ENCODE data around the gene COBL.

COBL gene

DNA sequence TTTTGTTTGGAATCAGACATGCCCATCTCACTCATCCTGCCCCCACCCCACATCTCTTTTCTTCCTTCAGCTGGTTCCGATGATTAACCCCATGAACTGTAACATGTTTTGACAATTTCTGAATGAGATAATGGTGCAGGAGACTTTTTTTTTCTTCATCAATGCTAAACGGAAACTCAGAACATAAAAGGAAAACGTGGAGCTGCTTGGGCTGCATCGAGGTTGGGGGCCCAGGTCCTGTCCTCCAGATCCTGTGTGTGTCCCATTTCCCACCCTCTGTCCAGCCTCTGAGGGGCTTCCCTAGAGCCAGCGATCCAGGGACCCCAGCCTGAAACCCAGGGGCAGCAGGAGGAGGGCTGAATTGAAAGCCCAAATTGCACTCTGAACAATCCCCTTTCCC, 270.1 kb downstream of the COBL start:
- DNase-seq (ENCODE audit: low read depth in 2 of 2) = no peak

DNA sequence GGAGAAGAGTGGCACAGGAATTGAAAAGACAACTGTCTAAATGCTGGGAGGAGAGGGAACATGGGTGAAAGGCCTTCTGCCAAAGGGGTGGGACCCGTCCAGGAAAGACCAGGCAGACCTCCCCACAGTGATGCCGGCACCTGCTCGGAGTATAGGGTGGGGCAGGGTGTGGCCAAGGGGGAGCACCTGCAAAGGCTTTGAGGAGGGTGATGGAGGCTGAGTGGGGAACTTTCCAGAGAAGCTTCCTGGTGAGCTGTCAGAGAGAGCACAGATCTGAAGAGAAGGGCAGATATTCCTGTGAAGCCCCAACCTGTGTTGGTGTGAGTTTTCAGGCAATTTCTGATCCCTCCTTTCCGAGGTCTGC, 270.5 kb downstream of the COBL start:
- DNase-seq (ENCODE audit: low read depth in 2 of 2) = no peak

DNA sequence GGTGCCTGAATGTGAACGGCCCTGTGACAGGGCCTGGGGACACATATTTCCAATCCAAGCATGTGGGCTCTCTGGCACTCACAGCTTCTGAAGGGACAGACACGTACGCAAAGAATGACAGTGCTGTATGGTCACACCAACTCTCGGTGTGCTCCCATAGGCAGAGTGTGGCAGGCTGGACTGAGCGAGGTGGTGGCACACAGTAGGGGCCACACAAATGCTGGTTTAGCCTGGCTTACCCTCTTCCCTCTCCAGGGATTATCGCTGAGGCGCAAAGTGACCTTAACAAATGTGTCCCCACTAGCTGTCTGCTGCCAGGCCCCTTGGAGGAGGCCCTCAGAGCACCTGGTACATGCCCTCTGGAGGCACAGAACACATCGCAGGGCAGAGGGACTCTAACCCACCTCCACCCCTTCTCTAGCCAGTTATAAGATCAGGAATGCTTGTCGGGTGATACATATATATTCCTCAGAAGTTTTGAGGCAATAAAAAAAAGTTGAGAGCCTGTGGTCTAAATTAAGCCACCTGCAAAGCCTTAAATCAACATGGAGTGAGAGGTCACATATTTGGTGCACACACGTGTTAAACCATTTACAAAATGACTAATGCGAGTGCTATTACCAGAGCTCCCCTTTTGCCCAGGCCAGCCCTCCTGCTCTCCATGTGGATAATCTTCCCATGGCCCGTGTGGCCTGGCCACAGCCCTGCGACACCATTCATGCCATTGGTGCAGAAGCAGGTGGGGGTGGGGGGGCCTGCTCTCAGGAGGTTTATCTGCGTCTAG, 271.1 kb downstream of the COBL start:
- no peak for DNase-seq (ENCODE audit: low read depth in 2 of 2)

GRCh38 chr7:51043461-51043860, 273.1 kb downstream of the COBL start:
- no peak for DNase-seq (ENCODE audit: low read depth in 2 of 2)

DNA sequence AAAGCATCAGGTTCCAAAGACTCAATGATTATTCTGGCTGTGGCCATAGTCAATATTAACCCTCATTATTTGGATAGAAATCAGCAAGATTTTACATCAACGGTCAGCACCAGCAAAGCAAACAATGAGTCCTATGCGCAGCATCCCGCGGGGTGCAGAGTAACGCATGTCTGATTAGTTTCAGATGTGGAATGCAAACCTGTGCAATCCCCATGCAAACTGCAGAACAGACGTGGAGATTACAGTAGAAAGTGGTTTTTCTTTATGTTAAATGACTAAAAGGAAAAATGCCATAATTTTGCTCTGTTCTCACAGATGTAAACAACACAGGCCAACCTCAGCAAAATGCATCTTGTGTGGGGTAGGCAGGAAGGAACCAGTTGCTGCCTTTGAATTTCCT, 275.8 kb downstream of the COBL start:
- DNase-seq (ENCODE audit: low read depth in 2 of 2) = no peak

DNA sequence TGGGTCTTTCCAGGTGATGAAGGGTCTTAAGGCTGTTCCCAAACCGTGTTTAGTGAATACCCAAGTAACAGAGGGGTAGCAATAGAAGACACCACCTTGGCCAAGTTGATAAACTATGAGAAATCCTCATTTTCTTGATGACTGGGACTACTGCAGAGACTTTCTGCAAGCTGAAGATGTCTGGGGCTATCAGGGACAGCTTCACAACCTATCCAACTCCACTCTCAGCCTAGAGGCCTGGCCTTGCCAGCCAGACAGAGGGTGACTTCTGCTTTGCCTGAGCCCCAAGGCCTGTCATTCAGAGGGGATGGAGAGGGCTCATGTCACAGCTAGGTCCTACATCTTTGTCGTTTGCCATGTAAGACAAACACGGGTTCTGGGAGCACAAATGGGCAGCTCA, 278.0 kb downstream of the COBL start:
- DNase-seq (ENCODE audit: low read depth in 2 of 2) = no peak

GRCh38 chr7:51035716-51036115, 280.9 kb downstream of the COBL start:
- no peak for DNase-seq (ENCODE audit: low read depth in 2 of 2)

DNA sequence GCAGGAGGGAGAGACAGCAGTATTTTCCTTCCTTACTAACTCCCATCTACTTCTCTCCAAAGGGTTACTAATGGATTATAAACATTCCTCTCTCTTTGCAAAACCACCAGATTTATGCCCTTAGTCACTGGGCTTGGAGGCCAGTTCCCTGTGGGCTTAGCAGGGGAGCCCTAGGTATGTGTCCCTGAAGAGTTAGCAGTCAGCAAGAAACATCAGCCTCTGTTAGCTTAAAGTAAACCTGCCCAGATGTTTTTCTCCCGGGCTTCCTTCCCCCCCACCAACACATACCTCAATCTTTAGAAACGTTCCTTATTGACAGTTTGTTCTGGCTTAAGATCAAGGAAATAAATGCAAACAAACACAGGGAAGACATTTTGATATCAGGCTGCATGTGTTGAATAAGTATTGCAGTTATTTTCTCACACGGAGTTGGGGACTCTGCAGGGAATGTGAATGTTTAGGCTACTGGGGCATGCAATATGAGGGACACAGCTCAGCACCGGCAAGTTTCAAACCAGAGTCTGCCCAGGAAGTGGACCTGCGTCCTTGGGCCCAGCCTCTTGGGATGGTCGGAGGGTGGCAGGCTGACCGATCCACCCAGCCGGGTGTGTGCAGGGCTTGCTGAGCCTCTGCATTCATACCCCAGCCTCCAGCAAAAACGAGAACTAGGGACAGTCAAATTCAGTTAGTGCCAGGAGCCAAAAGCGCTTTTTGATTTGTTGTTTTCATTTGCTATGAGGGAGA, 281.9 kb downstream of the COBL start:
- DNase-seq (ENCODE audit: low read depth in 2 of 2) = no peak

DNA sequence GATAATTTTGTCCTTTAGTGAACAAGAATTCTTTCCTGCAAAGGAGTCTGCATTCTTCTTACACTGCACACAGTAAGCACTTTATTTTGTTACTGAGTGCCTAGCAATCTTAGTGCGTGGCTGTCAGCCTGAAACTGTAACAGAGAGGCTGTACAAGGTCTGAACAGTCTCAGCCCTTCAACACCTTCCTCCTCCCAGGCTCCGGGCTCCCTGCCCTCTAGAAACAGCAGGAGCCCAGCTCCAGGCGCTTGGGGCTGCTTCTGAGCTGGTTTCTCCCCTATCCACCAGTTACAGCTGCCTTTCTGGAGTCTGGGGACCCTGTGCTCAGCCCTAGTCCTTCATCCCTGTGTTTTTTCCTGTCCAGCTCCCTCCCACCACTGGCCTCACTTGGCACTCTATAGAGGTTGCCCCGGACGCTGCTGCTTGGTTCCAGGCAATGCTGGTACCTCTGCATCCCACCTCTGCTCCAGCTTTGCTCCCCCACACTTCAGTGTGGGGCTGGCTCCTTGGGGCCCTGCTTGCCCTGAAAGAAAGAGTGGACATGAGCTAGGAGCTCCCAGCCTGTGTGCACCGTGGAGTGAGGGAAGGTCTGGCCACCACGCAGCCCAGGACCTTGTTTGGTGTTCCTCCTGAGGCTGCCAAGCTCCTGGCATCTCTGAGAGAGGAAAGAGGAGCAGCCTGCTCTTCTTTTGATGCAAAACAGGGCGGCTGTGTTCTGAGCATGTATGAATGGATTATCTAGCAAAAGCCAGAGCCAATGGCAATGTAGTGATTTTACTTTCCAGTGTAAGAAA, 282.7 kb downstream of the COBL start:
- DNase-seq (ENCODE audit: low read depth in 2 of 2) = no peak

DNA sequence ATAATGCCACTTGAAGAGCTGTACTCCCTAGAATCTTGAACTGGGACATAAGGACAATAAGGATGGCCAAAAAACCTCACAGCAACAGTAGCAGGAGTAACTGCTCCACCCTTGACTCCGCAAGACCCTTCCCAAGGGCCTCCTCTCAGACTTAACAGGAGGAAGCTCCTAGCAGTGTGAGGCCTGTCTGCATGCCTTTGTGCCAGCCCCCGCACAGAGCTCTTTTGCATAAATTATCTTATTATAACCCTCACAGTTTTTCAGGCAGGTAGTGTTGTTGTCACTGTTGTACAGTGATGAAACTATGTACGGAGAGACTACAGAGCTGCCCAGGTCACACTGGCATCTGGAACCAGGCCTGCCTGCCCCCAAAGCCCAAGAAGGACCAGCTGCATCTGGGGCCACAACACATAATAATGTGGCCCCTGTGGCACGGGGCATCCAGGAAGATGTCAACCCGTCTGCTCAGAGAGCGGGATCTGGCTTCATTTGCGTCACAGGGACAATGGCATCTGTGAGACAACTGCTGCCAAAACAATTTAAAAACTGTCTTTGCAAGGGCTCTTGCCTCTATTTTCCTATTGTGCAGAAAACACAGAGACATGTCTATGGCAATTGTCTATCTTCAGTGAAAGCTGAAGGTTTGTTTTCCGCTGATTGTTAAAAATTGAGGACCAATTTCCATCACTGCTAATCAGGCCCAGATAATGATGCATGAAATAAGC, 284.7 kb downstream of the COBL start:
- DNase-seq (ENCODE audit: low read depth in 2 of 2) = no peak

DNA sequence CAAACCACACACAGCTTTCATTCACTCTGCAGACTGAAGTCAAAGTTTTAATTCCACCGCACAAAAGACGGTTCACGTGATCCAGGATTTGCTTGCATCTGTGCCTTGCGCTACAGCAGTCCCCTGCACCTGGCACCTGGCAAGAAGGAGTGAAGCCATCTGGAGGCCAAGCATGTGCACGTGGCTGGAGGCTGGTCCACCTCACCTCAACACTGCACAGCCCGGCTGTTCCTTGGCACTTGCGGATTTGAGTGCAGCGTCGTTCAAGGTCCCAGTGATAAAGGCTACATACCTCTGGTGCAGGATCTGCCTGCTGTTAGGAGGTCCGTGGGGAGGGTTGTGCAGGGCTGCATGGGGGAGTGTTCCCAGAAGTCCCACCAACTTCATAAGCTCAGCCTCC, 285.4 kb downstream of the COBL start:
- DNase-seq (ENCODE audit: low read depth in 2 of 2) = no peak

DNA sequence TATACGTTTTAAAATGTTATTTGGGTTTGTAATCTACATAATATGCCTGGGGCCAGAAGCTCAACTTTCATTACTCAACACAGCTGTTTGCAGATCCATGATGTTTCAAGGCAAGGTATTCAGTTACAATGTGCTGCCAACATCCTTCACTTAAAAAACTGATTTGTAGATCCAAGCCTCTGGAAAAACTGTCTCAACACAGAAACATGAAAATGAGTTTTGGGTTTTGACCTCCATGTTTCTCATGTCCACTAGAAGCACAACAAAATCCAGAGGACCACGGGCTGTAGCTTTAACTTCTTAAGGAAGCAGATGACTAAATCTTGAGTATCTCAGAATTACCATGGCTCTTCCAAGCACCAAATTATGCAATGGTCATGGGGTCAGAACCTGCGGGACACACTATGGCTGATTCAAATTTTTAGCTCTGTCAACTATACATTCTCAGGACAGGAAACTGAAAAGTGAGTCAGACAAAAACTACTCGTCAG, 286.9 kb downstream of the COBL start:
- DNase-seq (ENCODE audit: low read depth in 2 of 2) = no peak

DNA sequence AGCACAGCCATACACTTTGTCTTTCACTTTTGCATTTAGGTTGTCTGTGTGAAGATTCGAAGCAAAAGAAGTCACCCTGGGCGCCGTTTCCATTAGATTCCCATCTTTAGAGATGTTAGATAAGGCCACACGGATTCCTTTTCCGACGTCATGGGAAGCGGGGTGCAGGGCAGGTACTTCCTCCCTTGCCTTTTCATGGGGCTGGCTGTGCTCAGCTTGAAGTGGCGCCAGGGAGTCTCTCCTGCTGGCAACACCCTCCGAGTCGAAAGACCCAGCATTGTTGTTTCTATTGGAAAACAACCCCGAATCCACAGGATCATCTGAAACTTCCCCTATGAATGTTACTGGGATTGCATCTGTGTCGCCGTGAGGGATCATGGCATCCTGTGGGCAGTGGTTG, 287.5 kb downstream of the COBL start:
- no peak for DNase-seq (ENCODE audit: low read depth in 2 of 2)

DNA sequence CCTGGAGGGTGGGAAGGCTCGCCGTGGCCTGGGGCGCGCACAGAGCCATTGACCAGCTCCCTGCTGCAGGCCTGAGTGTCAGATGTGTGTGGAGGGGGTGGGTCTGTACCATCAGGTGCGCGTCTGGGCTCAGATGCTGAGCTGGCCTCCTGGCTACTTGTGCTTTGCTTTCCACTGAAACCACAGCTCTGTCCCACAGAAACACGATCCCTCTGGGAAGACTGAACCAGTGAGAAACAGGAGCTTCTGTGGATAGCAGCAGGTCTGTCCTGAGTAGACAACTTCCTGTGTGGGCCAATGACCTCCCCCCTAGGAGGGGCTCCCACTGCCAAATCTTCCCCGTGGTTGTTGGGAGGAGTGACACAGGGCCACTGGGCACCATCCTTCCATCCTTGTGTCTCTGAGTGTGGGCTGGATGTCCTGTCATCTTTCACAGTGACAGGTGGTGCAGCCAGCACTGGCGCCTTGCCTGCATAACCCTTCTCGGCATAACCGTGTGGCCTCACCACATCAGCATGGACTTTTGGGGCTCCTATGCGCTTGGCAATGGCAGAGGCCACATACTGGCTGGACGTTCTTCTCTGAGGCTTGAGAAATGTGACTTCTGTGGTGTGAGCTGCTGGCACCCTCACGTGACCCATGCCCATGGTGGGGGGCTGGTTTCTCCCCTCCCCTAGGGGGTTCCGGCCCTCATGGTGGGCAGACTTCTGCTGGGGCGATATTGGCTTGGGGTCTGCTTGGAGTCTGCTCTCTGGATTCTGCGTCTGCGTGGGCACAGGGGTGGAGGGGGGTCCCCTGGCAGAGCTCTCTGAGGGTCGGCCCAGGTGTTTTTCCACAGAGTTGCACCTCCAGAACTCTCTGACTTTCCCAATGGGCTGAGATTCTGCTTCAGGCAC, 288.4 kb downstream of the COBL start:
- no peak for DNase-seq (ENCODE audit: low read depth in 2 of 2)

DNA sequence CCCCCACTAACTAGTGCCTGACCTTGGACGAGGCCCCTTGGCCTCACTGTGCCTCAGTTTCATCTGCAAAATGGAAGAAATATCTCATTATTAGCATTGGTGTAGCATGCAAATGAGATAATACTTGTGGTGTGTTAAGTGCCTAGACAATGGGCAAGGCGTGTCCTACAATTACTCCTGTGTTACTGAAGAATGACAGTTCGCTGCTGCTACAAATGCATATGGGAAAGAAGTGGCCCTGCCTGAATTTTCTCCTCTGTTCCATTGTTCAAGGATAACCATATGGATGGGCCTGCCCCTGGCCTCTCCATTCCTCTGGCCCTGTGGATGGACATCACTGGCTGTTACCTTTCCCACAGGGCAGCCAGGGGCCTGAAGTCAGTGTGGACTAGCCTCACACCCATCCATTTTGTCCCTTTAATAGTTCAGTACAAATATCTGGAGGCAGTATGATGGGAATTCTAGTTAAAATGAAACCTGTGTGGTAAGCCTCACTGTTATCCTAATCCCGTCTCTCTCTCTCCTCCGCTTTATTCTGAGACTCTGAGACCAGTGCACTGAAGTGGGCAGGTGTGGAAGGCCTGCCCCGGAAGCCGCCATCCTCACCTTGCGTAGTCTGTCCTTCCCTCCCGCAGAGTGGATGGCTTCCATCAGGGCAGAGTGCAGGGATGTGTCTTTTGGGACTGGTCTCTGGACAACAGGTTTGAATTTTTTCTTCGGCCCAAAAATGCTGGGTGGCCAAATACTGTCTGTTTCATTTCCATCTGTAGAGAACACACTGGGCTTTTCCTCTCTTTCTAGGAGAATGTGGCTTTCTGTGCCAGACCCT, 289.3 kb downstream of the COBL start:
- no peak for DNase-seq (ENCODE audit: low read depth in 2 of 2)

DNA sequence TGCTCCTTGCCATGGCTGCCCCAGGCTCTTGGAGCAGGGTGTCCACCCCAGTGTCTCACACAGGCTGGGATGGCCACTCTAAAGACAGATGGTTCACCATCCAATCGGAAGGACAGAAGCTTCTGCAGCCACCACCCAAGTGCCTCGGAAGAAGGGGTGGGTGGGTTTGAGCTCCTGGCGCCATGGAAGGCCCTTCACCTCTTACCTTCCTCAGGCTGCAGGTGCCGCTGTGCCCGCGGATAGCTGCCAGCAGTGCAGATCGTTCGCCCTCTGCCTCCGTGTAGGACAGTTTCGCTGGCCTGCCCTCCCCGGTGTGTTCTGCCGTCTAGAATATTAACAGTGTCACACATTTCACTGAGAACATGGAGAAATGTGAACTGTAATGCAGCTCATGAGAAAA, 290.3 kb downstream of the COBL start:
- no peak for DNase-seq (ENCODE audit: low read depth in 2 of 2)

GRCh38 chr7:51025668-51026067, 290.9 kb downstream of the COBL start:
- no peak for DNase-seq (ENCODE audit: low read depth in 2 of 2)

GRCh38 chr7:51024867-51025266, 291.7 kb downstream of the COBL start:
- DNase-seq (ENCODE audit: low read depth in 2 of 2) = no peak

DNA sequence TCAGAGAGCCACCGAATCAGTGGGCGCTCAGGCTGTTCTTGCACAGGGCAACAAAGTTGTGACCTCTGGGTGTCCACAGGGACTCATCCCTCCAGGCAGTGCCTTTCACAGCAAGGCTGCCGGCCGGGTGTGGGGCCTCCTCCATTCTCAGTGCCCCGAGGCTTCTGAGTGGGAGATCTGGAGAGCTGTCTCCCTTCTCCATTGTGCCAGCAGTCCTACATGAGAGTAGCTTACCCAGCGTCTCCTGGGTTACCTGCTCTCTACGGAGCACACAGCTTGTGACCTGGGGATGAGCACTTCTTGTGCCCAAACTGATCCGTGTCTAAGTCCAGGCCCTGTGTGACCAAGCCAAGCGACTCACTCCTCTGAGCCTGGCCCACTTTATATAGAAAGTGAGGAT, 293.1 kb downstream of the COBL start:
- no peak for DNase-seq (ENCODE audit: low read depth in 2 of 2)

DNA sequence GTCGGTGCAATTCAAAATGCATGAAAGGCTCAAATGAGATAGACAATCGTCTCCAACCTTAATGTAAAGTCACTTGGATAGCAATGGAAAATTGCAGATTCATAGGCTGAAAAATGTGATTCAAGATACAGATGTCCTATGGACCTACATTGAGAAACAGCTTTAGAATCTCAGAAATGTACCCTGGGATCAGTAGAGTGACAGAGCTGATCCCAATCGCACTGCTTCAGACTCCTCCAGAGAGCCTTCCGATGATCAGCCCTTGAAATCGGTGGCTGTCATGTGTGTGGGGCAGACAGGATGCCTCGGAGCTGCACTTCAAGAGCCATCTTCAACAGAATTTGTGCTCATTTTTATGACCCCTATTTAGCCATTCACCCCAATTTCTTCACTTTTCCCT, 293.8 kb downstream of the COBL start:
- no peak for DNase-seq (ENCODE audit: low read depth in 2 of 2)
